ENCODE data around the gene C9. TPM values are rescaled to one million over a fixed set of nuclear protein-coding genes. Genes with fewer than 3 reads are reported as not detected.
"Not testable (repeated sequence)": the region's sequence is repeated elsewhere in the genome, so short reads cannot be mapped to it uniquely, and the experiment has no call there.

Gene C9
- total RNA-seq, 1 experiment from 2014 or later = not detected

GRCh38 chr5:39373791-39374190 lies 9.5 kb upstream of the C9 start:
- DNase-seq (ENCODE audit: low spot score) = peak; percentile 49

- no peak for DNase-seq (ENCODE audit: low spot score)
Observed at GRCh38 chr5:39371367-39371635, 7.0 kb upstream of the C9 start.

DNA sequence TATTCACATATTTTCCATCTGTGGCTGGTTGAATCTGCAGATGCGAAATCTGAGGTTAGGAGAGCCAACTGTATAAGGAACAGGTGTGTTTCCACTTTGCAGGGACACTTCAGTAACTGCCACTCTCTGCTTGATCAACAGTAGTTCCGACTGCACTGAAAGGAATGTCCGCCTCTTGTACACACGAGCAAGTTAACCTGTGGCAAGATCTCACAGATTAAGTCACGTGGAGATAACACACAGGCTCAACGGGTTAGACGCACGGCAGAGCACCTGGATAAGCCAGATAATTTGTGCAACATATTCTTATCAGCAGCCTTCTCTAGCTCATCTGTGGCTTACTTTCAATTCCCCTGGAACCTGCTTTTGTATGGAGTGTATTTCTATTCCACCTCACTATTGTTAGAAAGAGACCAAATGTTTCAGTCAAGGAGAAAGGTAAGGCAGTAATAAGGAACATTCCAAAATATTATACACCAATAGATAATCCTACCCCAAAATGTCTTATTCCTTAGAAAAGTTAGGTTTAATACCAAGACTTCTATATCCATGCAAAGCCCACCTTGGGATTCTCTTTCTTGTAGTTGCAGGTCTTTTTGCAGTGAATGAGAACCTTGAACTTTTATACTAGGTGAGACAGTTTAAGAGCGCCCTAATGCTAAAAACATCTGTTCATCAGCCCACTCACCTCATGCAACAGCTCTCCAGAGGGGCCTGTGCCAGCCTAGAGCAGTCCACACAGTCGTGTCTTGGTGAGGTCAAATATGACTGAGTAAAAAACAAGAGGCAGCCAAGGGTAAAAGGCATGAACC lies 6.5 kb upstream of the C9 start:
- peak; percentile 48 for DNase-seq (ENCODE audit: low spot score)

GRCh38 chr5:39369123-39369815 lies 5.0 kb upstream of the C9 start:
- no peak for DNase-seq (ENCODE audit: low spot score)

DNA sequence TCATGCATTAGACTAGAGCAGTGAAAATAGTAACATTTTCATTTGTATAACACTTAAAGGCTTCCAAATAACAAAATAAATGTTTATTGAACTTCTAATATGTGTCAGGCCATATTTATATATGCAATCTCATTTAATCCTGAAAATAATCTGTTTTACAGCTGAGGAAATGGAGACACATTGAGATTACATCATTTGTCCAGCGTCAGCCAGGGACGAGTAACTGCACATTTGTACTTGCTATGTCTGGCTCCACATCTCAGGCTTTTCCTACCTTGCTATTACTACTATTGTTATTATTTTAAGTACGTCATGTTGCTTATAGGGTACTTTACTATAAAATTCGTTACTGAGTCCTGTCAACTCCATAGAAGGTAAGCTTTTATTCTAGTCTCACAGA lies 3.8 kb upstream of the C9 start:
- no peak for DNase-seq (ENCODE audit: low spot score)

DNA sequence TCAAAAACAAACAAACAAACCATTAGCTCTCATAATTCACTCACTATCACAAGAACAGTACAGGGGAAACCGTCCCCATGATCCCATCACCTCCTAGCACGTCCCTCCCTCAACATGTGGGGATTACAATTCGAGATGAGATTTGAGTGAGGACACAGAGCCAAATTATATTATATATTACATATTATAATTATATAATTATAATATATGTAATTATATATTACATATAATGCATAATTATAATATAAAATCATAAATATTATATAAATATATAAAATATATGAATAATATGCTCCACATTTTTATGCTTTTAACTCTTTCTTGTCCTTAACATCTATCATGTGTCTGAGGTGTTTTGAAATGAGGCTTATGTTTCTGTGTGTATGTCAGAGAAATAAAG lies 3.4 kb upstream of the C9 start:
- DNase-seq (ENCODE audit: low spot score) = no peak

DNA sequence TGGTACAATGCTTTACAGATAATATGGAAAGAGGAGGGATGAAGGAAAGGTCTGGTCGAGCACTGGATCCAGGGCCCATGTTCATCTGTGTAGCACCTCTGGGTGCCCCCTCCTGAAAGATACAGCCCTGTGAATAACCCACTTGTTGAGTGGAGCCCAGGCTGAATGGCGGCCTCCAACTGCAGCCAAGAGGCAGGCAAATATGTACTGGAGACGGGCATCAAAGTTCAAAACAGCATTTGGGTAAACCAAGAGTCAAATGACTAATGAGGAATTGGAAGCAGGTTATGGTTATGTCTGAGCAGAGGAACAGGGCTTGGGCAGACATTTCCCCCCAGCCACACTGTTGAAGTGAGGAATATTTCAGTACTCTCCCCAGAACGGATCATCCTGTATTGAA lies 1.1 kb downstream of the C9 start:
- no peak for DNase-seq (ENCODE audit: low spot score)

DNA sequence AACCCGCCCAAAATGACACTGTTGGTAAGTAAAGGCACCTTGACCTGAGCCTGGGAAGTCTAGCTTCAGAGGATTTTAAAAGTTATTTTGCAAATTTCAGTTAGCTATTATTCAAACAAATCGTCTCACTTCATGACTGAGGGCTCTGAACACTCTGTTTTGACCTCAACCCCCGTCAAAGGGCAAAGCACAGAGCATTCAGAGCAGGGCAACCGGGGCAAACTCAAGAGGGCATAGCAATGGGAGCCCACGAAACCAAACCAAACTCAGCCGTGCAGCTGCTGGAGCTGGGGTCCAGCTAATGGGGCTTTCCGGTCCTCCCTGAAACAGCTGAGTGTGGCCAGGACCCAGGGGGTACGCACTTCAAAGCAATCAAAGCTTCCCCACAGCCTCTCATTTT lies 1.6 kb downstream of the C9 start:
- no peak for DNase-seq (ENCODE audit: low spot score)

- no peak for DNase-seq (ENCODE audit: low spot score)
Observed at GRCh38 chr5:39361306-39361705, 3.0 kb downstream of the C9 start.

DNA sequence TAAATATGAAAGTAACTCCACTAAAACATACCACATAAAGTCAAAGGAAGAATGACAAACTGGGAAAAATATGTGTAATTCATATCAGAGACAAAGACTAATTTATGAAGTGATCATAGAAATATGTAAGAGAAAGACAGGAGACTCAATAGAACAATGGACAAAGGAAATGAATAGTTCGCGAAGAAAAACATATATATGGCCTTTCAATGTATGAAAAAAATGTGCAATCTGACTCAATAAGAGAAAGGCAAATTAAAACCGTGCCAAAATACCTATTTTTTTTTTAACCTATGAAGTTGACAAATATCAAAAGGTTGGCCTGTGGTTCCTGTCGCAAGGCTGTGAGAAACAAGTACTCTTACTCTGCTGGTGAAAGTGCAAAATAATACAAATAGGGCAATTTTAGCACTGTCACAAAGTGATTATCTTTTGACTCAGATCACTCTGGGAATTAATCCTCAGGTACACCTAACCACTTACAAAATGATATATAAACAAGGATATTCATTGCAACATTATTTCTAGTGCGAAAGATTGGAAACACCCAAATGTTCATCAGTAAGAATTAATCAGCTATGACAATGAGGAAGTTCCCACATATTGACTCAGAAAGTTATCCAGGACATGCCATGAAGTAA lies 3.7 kb downstream of the C9 start:
- no peak for DNase-seq (ENCODE audit: low spot score)

- DNase-seq (ENCODE audit: low spot score) = no peak
Observed at GRCh38 chr5:39356263-39356662, 8.0 kb downstream of the C9 start.

GRCh38 chr5:39355324-39355723 lies 9.0 kb downstream of the C9 start:
- peak; percentile 24 for DNase-seq (ENCODE audit: low spot score)

- DNase-seq (ENCODE audit: low spot score) = no peak
Observed at GRCh38 chr5:39353717-39354399, 10.4 kb downstream of the C9 start.

GRCh38 chr5:39352951-39353350 lies 11.3 kb downstream of the C9 start:
- no peak for DNase-seq (ENCODE audit: low spot score)

DNA sequence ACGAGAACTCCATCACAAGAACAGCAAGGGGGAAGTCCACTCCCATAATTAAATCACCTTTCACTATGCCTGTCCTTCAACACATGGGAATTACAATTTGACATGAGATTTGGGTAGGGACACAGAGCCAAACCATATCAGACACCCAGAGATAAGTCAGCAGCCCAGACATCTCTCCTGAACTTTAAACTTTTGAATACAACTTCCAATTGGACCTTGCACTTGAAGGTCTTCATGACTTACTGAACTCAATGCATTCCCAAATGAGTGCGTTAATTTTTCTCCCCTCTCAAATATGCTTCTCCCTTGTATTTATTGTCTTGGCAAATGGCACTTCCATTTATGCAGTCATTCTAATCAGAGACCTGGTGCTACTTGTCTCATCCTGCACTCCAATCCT lies 12.1 kb downstream of the C9 start:
- DNase-seq (ENCODE audit: low spot score) = no peak

DNA sequence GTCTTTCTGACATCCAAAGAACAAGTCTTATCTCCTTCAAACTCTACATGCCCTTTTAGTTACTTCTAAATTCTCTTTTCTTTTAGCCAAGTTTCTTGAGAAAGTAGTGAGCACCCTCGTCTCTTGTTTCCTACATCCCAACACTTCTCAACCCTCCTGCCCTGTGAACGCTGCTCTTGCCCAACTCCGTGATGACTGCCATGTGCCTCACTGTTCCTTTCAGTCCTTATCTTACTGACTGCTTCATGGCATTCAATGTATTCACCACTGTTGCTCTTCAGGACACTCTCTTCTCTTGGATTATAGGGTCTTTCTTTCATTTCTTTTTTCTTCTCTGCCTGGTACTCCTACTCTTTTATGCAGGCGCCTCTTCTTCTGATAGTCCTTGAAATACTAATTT lies 14.8 kb downstream of the C9 start:
- DNase-seq (ENCODE audit: low spot score) = no peak

DNA sequence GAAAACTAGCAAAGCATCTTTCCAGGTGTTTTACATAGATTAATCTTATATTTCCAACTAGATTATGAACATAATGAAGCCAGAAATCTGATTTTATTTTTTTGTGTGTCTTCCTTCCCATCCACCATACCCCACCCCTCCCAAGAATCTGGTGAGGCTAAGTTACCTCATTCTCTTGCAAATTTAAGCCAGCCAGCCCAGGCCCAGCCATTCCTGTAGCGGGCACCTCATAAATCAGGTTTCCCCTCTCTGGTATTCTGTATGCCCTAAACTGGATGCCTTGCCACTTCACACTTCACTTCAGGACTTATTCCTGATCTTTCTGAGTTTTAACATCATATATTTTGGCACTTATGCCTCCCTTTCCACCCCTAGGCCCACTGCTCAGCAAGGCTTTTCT lies 21.8 kb downstream of the C9 start:
- no peak for DNase-seq (ENCODE audit: low spot score)

- no peak for DNase-seq (ENCODE audit: low spot score)
Observed at GRCh38 chr5:39341896-39342295, 22.4 kb downstream of the C9 start.

DNA sequence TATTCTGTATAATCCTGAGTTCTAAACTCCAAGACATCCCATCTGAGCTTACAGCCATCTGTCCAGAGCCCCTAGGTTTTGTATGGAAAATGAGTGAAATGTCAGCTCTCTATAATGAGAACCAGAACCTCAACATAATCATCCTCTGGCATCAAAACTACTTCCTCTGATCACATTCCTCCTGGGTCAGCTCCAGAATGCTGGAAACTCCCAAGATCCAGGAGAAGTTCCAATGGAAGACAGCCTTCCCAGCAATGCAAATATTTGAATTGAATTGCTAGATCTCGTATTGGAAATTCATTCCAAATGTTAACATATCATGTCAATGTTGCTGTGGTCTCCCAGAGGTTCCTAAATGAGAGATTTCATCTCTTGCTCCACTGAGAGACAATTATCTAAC lies 23.8 kb downstream of the C9 start:
- DNase-seq (ENCODE audit: low spot score) = no peak

DNA sequence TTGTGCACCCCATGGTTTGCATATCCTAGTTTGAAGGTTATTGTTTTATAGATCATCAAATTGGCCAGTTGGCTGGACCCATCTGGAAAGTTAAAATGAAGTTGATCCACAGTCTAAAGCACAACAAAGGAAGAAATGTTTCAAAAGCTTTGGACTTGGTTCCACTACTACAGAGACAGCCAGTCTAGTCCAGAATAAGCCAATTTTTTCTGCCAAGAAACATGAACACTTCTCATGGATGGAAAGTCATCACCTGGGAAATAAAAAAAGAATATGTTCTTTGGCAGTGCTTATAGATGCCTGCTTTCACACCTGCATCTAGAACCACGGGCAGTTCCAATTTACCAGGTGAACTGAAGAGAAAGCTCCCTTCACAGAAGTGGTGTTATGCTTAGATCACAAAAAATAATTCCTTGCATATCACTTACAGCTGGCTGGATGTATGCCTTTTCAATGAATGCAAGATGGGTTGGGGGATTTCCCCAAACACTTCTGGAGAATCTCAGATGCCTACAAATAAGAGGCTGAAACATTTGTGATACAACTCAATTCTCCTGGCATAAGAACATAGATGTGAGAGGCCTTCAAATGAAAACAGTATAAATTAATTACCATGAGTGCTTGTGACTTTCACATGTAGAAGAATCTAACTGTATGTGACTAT lies 26.9 kb downstream of the C9 start:
- DNase-seq (ENCODE audit: low spot score) = no peak

- DNase-seq (ENCODE audit: low spot score) = not testable (repeated sequence)
Observed at GRCh38 chr5:39334296-39334695, 30.0 kb downstream of the C9 start.

DNA sequence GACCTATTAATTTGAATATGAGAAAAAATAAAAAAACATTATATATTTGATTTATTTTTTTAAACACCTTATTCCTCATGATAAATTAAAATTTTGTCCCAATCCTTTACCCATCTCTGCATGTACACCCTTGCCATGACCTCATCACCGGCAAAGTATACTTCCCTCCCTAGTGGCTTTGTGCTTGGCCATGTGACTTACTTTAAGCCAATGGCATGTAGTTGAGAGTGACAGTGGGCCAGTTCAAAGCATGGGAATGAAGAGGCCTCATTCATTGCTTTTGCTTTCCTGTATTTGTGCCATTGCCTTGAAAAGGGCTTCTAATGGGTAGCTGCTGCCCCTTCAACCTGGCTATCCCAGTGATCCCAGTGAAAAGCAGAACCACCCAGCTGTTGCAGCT lies 31.2 kb downstream of the C9 start:
- DNase-seq (ENCODE audit: low spot score) = no peak

Data from HT-29 (cell line).